Measurements from ENCODE around the gene LRRC58.

Gene LRRC58

GRCh38 chr3:120348991-120349854 lies at the start of gene LRRC58 (continued):
- TF ChIP-seq ZNF394 (tag by site-specific recombination; IDR thresholded peaks at IDR 0.05; ENCODE audit: borderline replicate concordance), result peak; percentile 37; the same call in 1 of the 2 replicates
- no peak for TF ChIP-seq BCL11A (tag by site-specific recombination; IDR thresholded peaks at IDR 0.05; ENCODE audit: low read depth)
- TF ChIP-seq ZNF610 (tag by site-specific recombination; IDR thresholded peaks at IDR 0.05; ENCODE audit: borderline replicate concordance), result 0 out of 2 replicates have a peak, but pooled peaks have one; percentile 22
- TF ChIP-seq, protein P1, sequence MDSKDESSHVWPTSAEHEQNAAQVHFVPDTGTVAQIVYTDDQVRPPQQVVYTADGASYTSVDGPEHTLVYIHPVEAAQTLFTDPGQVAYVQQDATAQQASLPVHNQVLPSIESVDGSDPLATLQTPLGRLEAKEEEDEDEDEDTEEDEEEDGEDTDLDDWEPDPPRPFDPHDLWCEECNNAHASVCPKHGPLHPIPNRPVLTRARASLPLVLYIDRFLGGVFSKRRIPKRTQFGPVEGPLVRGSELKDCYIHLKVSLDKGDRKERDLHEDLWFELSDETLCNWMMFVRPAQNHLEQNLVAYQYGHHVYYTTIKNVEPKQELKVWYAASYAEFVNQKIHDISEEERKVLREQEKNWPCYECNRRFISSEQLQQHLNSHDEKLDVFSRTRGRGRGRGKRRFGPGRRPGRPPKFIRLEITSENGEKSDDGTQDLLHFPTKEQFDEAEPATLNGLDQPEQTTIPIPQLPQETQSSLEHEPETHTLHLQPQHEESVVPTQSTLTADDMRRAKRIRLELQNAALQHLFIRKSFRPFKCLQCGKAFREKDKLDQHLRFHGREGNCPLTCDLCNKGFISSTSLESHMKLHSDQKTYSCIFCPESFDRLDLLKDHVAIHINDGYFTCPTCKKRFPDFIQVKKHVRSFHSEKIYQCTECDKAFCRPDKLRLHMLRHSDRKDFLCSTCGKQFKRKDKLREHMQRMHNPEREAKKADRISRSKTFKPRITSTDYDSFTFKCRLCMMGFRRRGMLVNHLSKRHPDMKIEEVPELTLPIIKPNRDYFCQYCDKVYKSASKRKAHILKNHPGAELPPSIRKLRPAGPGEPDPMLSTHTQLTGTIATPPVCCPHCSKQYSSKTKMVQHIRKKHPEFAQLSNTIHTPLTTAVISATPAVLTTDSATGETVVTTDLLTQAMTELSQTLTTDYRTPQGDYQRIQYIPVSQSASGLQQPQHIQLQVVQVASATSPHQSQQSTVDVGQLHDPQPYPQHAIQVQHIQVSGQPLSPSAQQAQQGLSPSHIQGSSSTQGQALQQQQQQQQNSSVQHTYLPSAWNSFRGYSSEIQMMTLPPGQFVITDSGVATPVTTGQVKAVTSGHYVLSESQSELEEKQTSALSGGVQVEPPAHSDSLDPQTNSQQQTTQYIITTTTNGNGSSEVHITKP (tag by site-specific recombination; IDR thresholded peaks at IDR 0.05), result peak; percentile 43
- TF ChIP-seq ZNF18 (tag by site-specific recombination; IDR thresholded peaks at IDR 0.05), result no peak
- TF ChIP-seq ZBTB1 (tag by site-specific recombination; IDR thresholded peaks at IDR 0.05), result no peak
- TF ChIP-seq ZNF350 (tag by site-specific recombination; IDR thresholded peaks at IDR 0.05), result no peak
- TF ChIP-seq ZNF629 (tag by site-specific recombination; IDR thresholded peaks at IDR 0.05), result peak; percentile 29; the same call in 1 of the 2 replicates
- peak; percentile 10; the same call in 1 of the 2 replicates for TF ChIP-seq ZNF843 (tag by site-specific recombination; IDR thresholded peaks at IDR 0.05)
- TF ChIP-seq ZNF292 (tag by site-specific recombination; IDR thresholded peaks at IDR 0.05; ENCODE audit: borderline replicate concordance, low read depth), result no peak
- peak; percentile 45; the same call in 1 of the 2 replicates for TF ChIP-seq KLF8 (tag by site-specific recombination; IDR thresholded peaks at IDR 0.05)
- TF ChIP-seq ZNF747 (tag by site-specific recombination; IDR thresholded peaks at IDR 0.05), result no peak
- TF ChIP-seq, protein P2, sequence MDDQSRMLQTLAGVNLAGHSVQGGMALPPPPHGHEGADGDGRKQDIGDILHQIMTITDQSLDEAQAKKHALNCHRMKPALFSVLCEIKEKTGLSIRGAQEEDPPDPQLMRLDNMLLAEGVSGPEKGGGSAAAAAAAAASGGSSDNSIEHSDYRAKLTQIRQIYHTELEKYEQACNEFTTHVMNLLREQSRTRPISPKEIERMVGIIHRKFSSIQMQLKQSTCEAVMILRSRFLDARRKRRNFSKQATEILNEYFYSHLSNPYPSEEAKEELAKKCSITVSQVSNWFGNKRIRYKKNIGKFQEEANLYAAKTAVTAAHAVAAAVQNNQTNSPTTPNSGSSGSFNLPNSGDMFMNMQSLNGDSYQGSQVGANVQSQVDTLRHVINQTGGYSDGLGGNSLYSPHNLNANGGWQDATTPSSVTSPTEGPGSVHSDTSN (CRISPR knock-in tag; IDR thresholded peaks at IDR 0.05), result no peak; the same call in 1 of the 2 replicates
- TF ChIP-seq, protein P3, sequence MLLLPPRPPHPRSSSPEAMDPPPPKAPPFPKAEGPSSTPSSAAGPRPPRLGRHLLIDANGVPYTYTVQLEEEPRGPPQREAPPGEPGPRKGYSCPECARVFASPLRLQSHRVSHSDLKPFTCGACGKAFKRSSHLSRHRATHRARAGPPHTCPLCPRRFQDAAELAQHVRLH (tag by site-specific recombination; IDR thresholded peaks at IDR 0.05), result no peak
- TF ChIP-seq ZNF354C (tag by site-specific recombination; IDR thresholded peaks at IDR 0.05; ENCODE audit: borderline replicate concordance, low read depth), result no peak
- no peak for TF ChIP-seq ZNF157 (tag by site-specific recombination; IDR thresholded peaks at IDR 0.05)
- peak; percentile 93 for TF ChIP-seq ZBTB20 (tag by site-specific recombination; IDR thresholded peaks at IDR 0.05)
- 0 out of 2 replicates have a peak, but pooled peaks have one; percentile 16 for TF ChIP-seq ZNF146 (tag by site-specific recombination; IDR thresholded peaks at IDR 0.05)
- TF ChIP-seq ZNF654 (tag by site-specific recombination; IDR thresholded peaks at IDR 0.05; ENCODE audit: low read depth), result no peak
- no peak for TF ChIP-seq ZNF501 (tag by site-specific recombination; IDR thresholded peaks at IDR 0.05)
- TF ChIP-seq ZNF211 (tag by site-specific recombination; IDR thresholded peaks at IDR 0.05; ENCODE audit: low read depth), result no peak
- peak; percentile 79; the same call in 1 of the 2 replicates for TF ChIP-seq ZSCAN30 (tag by site-specific recombination; IDR thresholded peaks at IDR 0.05)
- TF ChIP-seq ZNF175 (tag by site-specific recombination; IDR thresholded peaks at IDR 0.05), result no peak
- no peak for TF ChIP-seq ZNF48 (tag by site-specific recombination; IDR thresholded peaks at IDR 0.05)
- TF ChIP-seq KLF1 (tag by site-specific recombination; IDR thresholded peaks at IDR 0.05), result no peak
- no peak for TF ChIP-seq YY1 (tag by site-specific recombination; IDR thresholded peaks at IDR 0.05)
- no peak for TF ChIP-seq ZNF266 (tag by site-specific recombination; IDR thresholded peaks at IDR 0.05; ENCODE audit: low read depth)
- no peak for TF ChIP-seq ZNF670 (tag by site-specific recombination; IDR thresholded peaks at IDR 0.05; ENCODE audit: low read depth)
- no peak for TF ChIP-seq ZNF202 (tag by site-specific recombination; IDR thresholded peaks at IDR 0.05; ENCODE audit: borderline replicate concordance)
- TF ChIP-seq KLF7 (tag by site-specific recombination; IDR thresholded peaks at IDR 0.05; ENCODE audit: borderline replicate concordance), result no peak
- no peak for TF ChIP-seq GFI1B (tag by site-specific recombination; IDR thresholded peaks at IDR 0.05)
- no peak for TF ChIP-seq ZNF155 (tag by site-specific recombination; IDR thresholded peaks at IDR 0.05)
- TF ChIP-seq OSR2 (tag by site-specific recombination; IDR thresholded peaks at IDR 0.05), result no peak

Data from HEK293 (cell line).